Smooth muscle cell (in vitro differentiated cells): Measurements from ENCODE around the gene CPSF4. TPM values are rescaled to one million over a fixed set of nuclear protein-coding genes. Genes with fewer than 3 reads are reported as not detected.
A peak's percentile ranks its signal among the peaks of the same experiment; 100 is the strongest.

Experiments
- DNase-seq: peaks from one replicate; lab custom pipeline; 2025; ENCODE audit not compliant: unreplicated experiment; lab: John Stamatoyannopoulos, UW
- H2AFZ ChIP-seq: fragments of 200-600 bp; sonication (generic); 2 replicates; pipeline ENCODE4 v1.6.0; 2016; ENCODE audit warnings: antibody characterized with exemption, low read depth, mild to moderate bottlenecking
- H3F3A ChIP-seq: fragments of 200-600 bp; sonication (generic); 2 replicates; pipeline ENCODE4 v1.6.0; 2017; ENCODE audit warnings: antibody characterized with exemption, low read depth
- H3K27ac ChIP-seq: fragments of 200-600 bp; sonication (generic); 2 replicates; pipeline ENCODE4 v1.5.1; 2016; ENCODE audit warnings: low read depth, mild to moderate bottlenecking
- H3K27me3 ChIP-seq: fragments of 200-600 bp; sonication (generic); 2 replicates; pipeline ENCODE4 v1.6.1; 2016; ENCODE audit warnings: low read depth, mild to moderate bottlenecking
- H3K36me3 ChIP-seq: fragments of 200-600 bp; sonication (generic); 2 replicates; pipeline ENCODE4 v1.5.1; 2016; ENCODE audit warnings: low read depth
- H3K4me1 ChIP-seq: fragments of 200-600 bp; sonication (generic); 2 replicates; pipeline ENCODE4 v1.5.1; 2016; ENCODE audit warnings: low read depth
- H3K4me2 ChIP-seq: fragments of 200-600 bp; sonication (generic); 2 replicates; pipeline ENCODE4 v1.6.0; 2016; ENCODE audit warnings: mild to moderate bottlenecking
- H3K4me3 ChIP-seq: fragments of 200-600 bp; sonication (generic); 2 replicates; pipeline ENCODE4 v1.5.1; 2016; ENCODE audit warnings: mild to moderate bottlenecking
- H3K79me2 ChIP-seq: fragments of 200-600 bp; sonication (generic); 2 replicates; pipeline ENCODE4 v1.6.0; 2016; ENCODE audit warnings: low read depth, mild to moderate bottlenecking
- H3K9ac ChIP-seq: fragments of 200-600 bp; sonication (generic); 2 replicates; pipeline ENCODE4 v1.6.0; 2016; ENCODE audit warnings: low read depth
- H3K9me3 ChIP-seq: fragments of 200-600 bp; sonication (generic); replicated peaks from 2 replicates; pipeline ENCODE4 v1.5.1; 2016; ENCODE audit warnings: low read depth
- H4K20me1 ChIP-seq: fragments of 200-600 bp; sonication (generic); 2 replicates; pipeline ENCODE4 v1.6.0; 2016; ENCODE audit warnings: low read depth
- WGBS: methylation state at CpG from one replicate; pipeline ENCODE4 v1.1.7; 2016; ENCODE audit warnings: low lambda C conversion rate; 5-methylcytosine and 5-hydroxymethylcytosine counted together
- polyA plus RNA-seq: library from polyadenylated mRNA; unstranded; fragments of >200 nt; fragmentation: Nextera tagmentation; extraction: Ambion mirVana; gene quantifications from 2 replicates; pipeline ENCODE4 v1.2.1, GENCODE V29; 2016
- total RNA-seq: library from RNA; depleted of rRNA; stranded (reverse); fragments of >200 nt; gene quantifications from 2 replicates; pipeline ENCODE4 v1.2.3, GENCODE V29; 2014
- TF ChIP-seq, protein P1 (sequence below): fragments of 200-600 bp; sonication (generic); IDR thresholded peaks from 2 replicates; pipeline ENCODE4 v1.5.1; 2017; ENCODE audit warnings: borderline replicate concordance, mild to moderate bottlenecking, antibody characterized with exemption; ENCODE audit not compliant: insufficient read depth, poor library complexity, severe bottlenecking

CPSF4 gene
- total and polyA plus RNA-seq, 2 experiments from 2014 or later = 27.1 to 30.3 TPM

DNA sequence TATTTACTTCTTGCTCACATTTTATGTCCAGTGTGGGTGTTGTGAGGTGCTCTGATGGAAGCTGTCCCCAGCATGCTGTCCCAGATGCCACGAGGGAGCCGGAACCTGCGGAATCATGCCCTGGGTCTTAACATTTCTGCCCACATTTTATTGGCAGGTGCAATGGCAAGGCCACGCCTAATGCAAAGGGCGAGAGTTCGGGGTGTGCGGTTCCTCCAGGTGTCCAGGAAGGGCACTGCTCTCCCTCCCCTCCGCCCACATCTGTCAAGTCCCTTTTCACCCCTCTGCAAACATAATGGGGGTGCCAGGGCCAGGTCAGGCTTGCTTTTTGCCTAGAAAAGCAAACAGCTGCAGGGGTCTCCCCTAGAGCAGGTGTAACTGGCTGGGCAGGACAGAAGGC lies 46.7 kb upstream of the CPSF4 start:
- Histone ChIP-seq H3K4me2 (peak overlapping the region; percentile 85), H3K79me2 (no peaks in the 10 kb centered on the region), H3F3A (peaks cover 11% of the 10 kb centered on the region), H3K36me3 (no peaks in the 10 kb centered on the region), H3K4me1 (no peaks in the 10 kb centered on the region), H3K9ac (no peak overlapping the region), H3K27ac (no peak overlapping the region), H3K4me3 (peak overlapping the region; percentile 57), H2AFZ (no peak overlapping the region), H3K27me3 (no peaks in the 10 kb centered on the region), H4K20me1 (peaks cover 53% of the 10 kb centered on the region), H3K9me3 (no peaks in the 10 kb centered on the region)
- 97% methylated on average over 8 of the region's 8 CpGs for WGBS
- TF ChIP-seq, protein P1, sequence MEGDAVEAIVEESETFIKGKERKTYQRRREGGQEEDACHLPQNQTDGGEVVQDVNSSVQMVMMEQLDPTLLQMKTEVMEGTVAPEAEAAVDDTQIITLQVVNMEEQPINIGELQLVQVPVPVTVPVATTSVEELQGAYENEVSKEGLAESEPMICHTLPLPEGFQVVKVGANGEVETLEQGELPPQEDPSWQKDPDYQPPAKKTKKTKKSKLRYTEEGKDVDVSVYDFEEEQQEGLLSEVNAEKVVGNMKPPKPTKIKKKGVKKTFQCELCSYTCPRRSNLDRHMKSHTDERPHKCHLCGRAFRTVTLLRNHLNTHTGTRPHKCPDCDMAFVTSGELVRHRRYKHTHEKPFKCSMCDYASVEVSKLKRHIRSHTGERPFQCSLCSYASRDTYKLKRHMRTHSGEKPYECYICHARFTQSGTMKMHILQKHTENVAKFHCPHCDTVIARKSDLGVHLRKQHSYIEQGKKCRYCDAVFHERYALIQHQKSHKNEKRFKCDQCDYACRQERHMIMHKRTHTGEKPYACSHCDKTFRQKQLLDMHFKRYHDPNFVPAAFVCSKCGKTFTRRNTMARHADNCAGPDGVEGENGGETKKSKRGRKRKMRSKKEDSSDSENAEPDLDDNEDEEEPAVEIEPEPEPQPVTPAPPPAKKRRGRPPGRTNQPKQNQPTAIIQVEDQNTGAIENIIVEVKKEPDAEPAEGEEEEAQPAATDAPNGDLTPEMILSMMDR = no peak
- no peak for DNase-seq

DNA sequence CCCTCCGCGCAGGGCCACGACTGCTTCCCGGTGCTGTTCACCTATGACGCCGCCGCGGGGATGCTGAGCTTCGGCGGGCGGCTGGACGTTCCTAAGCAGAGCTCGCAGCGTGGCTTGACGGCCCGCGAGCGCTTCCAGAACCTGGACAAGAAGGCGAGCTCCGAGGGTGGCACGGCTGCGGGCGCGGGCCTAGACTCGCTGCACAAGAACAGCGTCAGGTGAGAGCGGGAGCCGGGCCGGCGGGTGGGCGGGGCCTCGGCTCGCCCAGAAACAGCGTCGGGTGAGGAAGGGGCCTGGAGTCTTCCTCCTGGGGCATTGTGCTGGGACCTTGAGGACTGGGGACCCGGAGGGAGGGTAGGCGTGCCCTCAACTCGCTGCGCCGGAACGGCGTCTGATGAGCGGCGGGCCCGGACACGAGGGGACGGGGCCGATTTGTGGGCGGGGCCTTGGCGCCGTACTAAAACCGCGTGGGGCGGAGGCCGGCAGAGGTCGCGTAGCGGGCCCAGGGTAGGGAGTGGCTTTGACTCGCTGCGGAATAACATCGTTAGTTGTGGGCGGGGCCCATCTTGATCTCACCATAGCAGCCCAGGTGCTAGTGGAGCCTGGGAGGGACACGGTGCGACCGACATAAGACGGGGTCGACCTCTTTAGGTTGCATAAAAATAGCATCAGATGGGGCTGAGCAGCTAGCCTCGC lies 45.9 kb upstream of the CPSF4 start:
- H4K20me1 ChIP-seq = peaks cover 54% of the 10 kb centered on the region
- TF ChIP-seq, protein P1 = no peak
- no peak overlapping the region for H3K9ac ChIP-seq
- no peak overlapping the region for H2AFZ ChIP-seq
- no peaks in the 10 kb centered on the region for H3K4me1 ChIP-seq
- 2% methylated on average over 57 of the region's 68 CpGs for WGBS
- no peak overlapping the region for H3K27ac ChIP-seq
- H3K36me3 ChIP-seq = no peaks in the 10 kb centered on the region
- H3K79me2 ChIP-seq = no peaks in the 10 kb centered on the region
- no peaks in the 10 kb centered on the region for H3K27me3 ChIP-seq
- H3K9me3 ChIP-seq = no peaks in the 10 kb centered on the region
- H3K4me3 ChIP-seq = peak overlapping the region; percentile 57
- peak overlapping the region; percentile 85 for H3K4me2 ChIP-seq
- H3F3A ChIP-seq = peaks cover 11% of the 10 kb centered on the region
- DNase-seq = peak; percentile 39

DNA sequence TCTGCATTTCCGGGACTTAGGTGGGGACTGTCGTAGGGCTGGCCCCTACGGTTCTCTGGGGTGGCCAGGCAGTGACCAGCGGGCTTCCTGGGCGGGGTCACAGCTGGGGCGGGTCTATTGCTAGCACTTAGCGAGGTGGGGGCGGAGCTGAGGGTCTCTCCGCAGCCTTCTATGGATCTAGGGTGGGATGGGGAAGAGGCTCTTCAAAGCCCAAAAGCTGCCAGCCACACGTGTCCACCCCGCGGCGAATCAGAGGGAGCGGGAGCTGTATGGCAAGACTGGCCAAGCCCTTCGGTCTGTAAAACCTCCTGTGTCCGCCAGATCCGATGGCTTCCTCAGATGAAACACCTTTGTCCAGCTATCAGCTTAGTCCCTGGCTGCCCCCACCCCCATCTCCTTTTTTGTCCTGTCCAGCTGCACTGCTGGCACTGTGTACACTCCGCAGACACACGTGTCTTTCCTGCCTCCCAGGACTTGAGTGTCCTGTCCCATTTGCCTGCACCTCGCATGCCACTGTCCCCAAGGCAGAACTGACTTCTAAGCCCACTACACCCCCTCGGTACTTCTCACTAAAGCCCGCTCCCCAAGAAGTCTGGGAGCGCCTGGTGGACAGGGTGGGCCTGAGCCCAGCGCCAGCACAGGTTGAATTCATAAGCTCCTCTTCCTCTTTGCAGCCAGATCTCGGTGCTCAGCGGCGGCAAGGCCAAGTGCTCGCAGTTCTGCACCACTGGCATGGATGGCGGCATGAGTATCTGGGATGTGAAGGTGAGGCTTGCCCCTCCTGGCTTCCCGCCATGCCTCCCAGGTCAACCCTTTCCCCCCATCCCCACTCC lies 45.2 kb upstream of the CPSF4 start:
- Histone ChIP-seq H3K27me3 (no peaks in the 10 kb centered on the region), H3K36me3 (no peaks in the 10 kb centered on the region), H3F3A (peaks cover 13% of the 10 kb centered on the region), H3K4me3 (peak overlapping the region; percentile 57), H3K27ac (no peak overlapping the region), H2AFZ (no peak overlapping the region), H3K9me3 (no peaks in the 10 kb centered on the region), H3K4me1 (no peaks in the 10 kb centered on the region), H3K4me2 (peak overlapping the region; percentile 85), H3K79me2 (no peaks in the 10 kb centered on the region), H4K20me1 (peaks cover 57% of the 10 kb centered on the region), H3K9ac (no peak overlapping the region)
- TF ChIP-seq, protein P1 = no peak
- no peak for DNase-seq
- WGBS = 53% methylated on average over 30 of the region's 30 CpGs
